ENCODE results near the gene SNCA. TPM values are rescaled to one million over a fixed set of nuclear protein-coding genes. Genes with fewer than 3 reads are reported as not detected.

Gene SNCA
- total RNA-seq, 1 experiment from 2014 or later, result 3.1 TPM

GRCh38 chr4:89837993-89838390 lies 1.0 kb upstream of the SNCA start:
- intact Hi-C loops (cut with micrococcal nuclease; ENCODE audit: unreplicated experiment), result no loop called here
- H3K4me3 ChIP-seq (ENCODE audit: low read depth, low read length, poor library complexity, severe bottlenecking), result peak overlapping the region; percentile 51
- POLR2A ChIA-PET (ENCODE audit: low non-redundant PET), result no interaction called here
- no peaks in the 10 kb centered on the region for H3K4me1 ChIP-seq (ENCODE audit: insufficient read depth, low read length, poor library complexity, severe bottlenecking)
- DNase-seq (ENCODE audit: low spot score), result peak; percentile 4
- no TSS peak for BruUV-seq (replicated peaks)
- no peak for TF ChIP-seq EZH2 (IDR thresholded peaks at IDR 0.05; ENCODE audit: borderline replicate concordance, low read depth, low read length, poor library complexity, severe bottlenecking)
- no peak for TF ChIP-seq CTCF (conservative IDR thresholded peaks at IDR 0.05; ENCODE audit: low read depth, low read length)
- CTCF ChIA-PET, result interaction anchor here (0.6 kb wide), 1 partner anchor 921 kb away, joined by 6 read pairs; no protein-coding TSS in a partner anchor
- H3K9me3 ChIP-seq (ENCODE audit: low read depth, low read length, poor library complexity, severe bottlenecking), result no peaks in the 10 kb centered on the region
- H3K27me3 ChIP-seq (replicated peaks; ENCODE audit: insufficient read depth, low read depth, low read length, poor library complexity), result no peaks in the 10 kb centered on the region
- no peaks in the 10 kb centered on the region for H3K36me3 ChIP-seq (ENCODE audit: insufficient read depth, low read length, poor library complexity, severe bottlenecking)
- H3K27ac ChIP-seq (ENCODE audit: low read depth, low read length, poor library complexity, severe bottlenecking), result no peak overlapping the region

- peak; percentile 3 for DNase-seq (ENCODE audit: low spot score)
- H3K4me1 ChIP-seq (ENCODE audit: insufficient read depth, low read length, poor library complexity, severe bottlenecking), result no peaks in the 10 kb centered on the region
- no peak for TF ChIP-seq EZH2 (IDR thresholded peaks at IDR 0.05; ENCODE audit: borderline replicate concordance, low read depth, low read length, poor library complexity, severe bottlenecking)
- no peak for TF ChIP-seq CTCF (conservative IDR thresholded peaks at IDR 0.05; ENCODE audit: low read depth, low read length)
These were observed 528 bp upstream of the SNCA start for GRCh38 chr4:89837385-89837992.

GRCh38 chr4:89836031-89836745 lies 773 bp downstream of the SNCA start:
- intact Hi-C loops (cut with micrococcal nuclease; ENCODE audit: unreplicated experiment), result no loop called here
- no peak for DNase-seq (ENCODE audit: low spot score)
- no peaks in the 10 kb centered on the region for H3K4me1 ChIP-seq (ENCODE audit: insufficient read depth, low read length, poor library complexity, severe bottlenecking)
- H3K27ac ChIP-seq (ENCODE audit: low read depth, low read length, poor library complexity, severe bottlenecking), result no peak overlapping the region
- TF ChIP-seq CTCF (conservative IDR thresholded peaks at IDR 0.05; ENCODE audit: low read depth, low read length) (no peak), EZH2 (IDR thresholded peaks at IDR 0.05; ENCODE audit: borderline replicate concordance, low read depth, low read length, poor library complexity, severe bottlenecking) (no peak)
- CTCF ChIA-PET, result no interaction called here
- no peaks in the 10 kb centered on the region for H3K9me3 ChIP-seq (ENCODE audit: low read depth, low read length, poor library complexity, severe bottlenecking)
- no peaks in the 10 kb centered on the region for H3K36me3 ChIP-seq (ENCODE audit: insufficient read depth, low read length, poor library complexity, severe bottlenecking)
- H3K27me3 ChIP-seq (replicated peaks; ENCODE audit: insufficient read depth, low read depth, low read length, poor library complexity), result no peaks in the 10 kb centered on the region
- POLR2A ChIA-PET (ENCODE audit: low non-redundant PET), result no interaction called here
- peak overlapping the region; percentile 51 for H3K4me3 ChIP-seq (ENCODE audit: low read depth, low read length, poor library complexity, severe bottlenecking)
- BruUV-seq (replicated peaks), result TSS peak; percentile 22

More at GRCh38 chr4:89837385-89837992, 528 bp upstream of the SNCA start:
- no TSS peak for BruUV-seq (replicated peaks)
- Histone ChIP-seq H3K27ac (ENCODE audit: low read depth, low read length, poor library complexity, severe bottlenecking) (no peak overlapping the region), H3K9me3 (ENCODE audit: low read depth, low read length, poor library complexity, severe bottlenecking) (no peaks in the 10 kb centered on the region), H3K4me3 (ENCODE audit: low read depth, low read length, poor library complexity, severe bottlenecking) (peak overlapping the region; percentile 51), H3K36me3 (ENCODE audit: insufficient read depth, low read length, poor library complexity, severe bottlenecking) (no peaks in the 10 kb centered on the region), H3K27me3 (replicated peaks; ENCODE audit: insufficient read depth, low read depth, low read length, poor library complexity) (no peaks in the 10 kb centered on the region)
- ChIA-PET CTCF (no interaction called here), POLR2A (ENCODE audit: low non-redundant PET) (no interaction called here)
- intact Hi-C loops (cut with micrococcal nuclease; ENCODE audit: unreplicated experiment), result no loop called here

Data from A673 (cell line).